DMS 273 (cell line): ENCODE data around the gene UBR2.
"Not testable (repeated sequence)": the region's sequence is repeated elsewhere in the genome, so short reads cannot be mapped to it uniquely, and the experiment has no call there.

Experiments used
- DNase-seq: peaks from one replicate; lab custom pipeline; 2025; ENCODE audit not compliant: unreplicated experiment; lab: John Stamatoyannopoulos, UW

Gene UBR2

DNA sequence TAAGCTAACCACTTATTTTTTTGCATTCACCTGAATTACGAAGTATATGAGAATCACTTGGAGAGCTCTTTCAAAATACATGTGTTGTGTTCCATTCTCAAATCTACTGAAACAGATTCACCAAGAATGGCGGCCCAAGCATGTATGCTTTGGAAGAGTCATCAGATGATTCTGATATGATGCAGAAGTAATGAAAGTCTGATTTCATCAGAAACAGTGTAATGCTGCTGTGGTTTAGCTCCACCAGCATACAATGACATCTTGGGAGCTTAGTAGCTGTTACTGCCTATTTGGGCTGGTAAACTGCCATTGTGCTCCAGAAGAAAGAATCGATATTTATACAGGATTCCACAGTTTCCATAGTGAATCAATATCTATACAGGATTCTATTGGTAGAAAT lies 52.9 kb downstream of the UBR2 start:
- no peak for DNase-seq

DNA sequence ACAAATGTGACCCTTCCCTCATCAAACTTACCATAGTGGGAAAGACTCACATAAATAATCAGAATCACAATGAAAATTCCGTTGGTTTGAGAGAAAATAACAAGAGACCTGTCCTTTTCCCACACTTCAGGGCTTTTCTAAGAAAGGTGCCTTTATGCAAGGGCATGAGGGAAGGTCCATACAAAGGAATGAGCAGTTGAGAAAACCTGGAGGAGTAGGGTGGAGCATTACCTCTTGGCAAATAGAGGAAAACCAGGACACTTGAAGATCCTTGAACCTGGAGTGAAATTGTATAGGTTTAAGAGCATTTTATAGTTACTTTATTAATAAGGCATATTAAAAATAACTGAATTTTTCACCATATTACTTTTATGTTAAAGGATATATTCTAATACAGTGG lies 54.3 kb downstream of the UBR2 start:
- DNase-seq, result no peak

DNA sequence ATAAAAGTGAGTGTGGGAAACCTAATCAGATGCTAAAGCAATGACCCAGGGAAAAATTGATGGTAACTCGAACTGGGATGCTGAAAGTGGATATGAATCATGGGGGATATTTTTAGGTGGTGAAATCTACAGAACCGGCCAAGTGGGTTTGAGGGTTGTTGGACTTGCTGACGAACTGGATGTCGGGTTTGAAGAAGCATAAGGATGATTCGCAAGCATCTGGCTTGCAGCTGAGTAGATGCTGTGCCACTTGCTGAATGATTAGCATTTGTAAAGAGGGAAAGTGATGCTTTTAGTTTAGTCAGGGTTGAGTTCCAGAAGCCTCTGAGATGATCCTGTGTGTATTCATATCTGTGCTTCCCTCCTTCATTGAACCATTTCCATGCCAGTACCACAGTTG lies 54.9 kb downstream of the UBR2 start:
- no peak for DNase-seq

DNA sequence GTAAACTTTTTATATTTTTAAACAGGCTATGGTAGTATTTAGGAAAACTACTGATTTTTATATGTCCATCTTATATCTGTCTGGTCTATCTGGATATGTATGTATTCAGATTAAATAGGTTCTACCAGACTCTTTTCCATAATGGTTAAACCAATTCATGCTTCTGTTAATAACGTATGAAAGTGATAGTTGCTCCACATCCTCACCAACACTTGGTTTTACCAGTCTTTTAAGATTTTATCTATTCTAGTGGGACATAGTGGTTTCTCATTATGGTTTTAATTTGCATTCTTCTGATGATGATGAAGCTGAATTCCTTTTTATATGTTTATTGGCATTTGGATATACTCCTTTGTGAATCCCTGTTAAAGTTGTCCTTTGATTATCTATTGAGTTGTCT lies 56.1 kb downstream of the UBR2 start:
- no peak for DNase-seq

DNA sequence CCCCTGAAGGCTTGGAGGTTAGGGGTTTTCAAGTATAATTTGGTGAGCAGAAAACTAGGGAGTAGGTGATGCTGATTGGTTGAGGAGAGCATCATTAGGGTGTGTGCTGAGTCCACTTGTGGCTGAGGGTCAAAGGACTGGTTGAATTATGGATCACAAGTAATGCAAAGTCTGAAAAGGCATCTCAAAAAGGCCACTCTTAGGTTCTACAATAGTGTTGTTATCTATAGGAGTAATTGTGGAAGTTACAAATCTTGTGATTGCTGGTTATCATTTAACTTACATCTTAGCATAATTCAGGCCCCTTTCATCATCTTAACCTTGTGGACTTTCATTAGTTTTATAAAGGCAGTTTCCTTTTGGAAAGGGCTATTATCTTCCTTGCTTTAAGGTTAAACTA lies 60.8 kb downstream of the UBR2 start:
- DNase-seq, result no peak

DNA sequence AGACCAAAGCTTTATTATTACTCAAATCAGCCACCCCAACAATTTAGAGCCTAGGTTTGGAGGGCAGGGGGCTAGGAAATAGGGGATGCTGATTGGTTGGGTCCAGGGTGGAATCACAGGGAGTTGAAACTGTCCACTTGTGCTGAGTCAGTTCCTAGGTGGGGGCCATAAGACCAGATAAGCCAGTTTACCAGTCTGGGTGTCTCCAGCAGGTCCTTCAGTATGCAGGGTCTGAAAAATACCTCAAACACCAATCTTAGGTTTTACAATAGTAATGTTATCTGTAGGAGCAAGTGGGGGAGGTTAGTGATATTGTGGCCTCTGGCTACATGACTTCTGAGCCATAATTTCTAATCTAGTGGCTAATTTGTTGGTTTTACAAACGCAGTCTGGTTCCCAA lies 63.2 kb downstream of the UBR2 start:
- no peak for DNase-seq

DNA sequence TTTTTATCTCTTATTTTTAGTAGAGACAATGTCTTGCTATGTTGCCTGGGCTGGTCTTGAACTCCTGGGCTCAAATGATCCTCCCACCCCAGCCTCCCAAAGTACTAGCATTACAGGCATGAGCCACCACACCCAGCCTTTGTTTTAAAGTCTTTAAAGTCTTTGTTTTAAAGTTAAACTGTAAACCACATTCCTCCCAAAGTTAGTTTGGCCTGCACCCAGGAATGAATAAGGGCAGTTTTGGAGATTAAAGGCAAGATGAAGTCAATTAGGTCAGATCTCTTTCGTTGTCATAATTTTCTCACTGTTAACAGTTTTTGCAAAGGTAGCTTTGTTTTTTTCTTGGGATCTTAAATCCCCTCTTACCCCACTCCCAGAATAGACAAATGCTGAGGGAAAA lies 63.8 kb downstream of the UBR2 start:
- DNase-seq, result no peak

DNA sequence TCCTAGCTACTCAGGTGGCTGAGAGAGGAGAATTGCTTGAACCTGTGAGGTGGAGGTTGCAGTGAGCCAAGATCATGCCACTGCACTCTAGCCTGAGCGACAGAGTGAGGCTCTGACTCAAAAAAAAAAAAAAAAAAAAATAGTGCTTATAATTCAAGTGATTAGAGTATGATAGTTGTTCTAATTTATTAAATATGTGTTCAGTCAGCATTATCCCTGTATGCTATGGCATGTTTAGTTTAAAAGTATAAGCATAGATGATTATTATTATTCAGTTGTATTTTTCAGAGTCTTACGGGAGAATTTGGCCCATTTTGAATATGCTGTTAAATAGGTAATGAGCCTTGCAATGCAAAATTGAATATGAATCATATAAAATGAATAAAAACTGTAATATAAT lies 64.8 kb downstream of the UBR2 start:
- no peak for DNase-seq

DNA sequence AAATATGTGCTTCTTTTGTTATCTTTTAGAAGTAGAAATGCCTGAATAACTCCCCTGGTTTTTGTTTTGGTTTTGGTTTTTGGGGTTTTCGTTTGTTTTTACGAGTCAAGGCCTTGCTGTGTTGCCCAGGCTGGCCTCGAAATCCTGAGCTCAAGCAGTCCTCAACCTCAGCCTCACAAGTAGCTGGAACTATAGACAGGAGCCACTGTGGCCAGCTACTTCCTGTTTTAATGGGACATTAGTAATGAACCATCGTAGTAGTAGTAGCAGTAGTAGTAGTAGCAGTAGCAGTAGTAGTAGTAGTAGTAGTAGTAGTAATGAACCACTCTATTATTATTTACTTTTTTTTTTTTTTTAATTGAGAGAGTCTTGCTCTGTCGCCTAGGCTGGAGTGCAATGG lies 66.0 kb downstream of the UBR2 start:
- no peak for DNase-seq

DNA sequence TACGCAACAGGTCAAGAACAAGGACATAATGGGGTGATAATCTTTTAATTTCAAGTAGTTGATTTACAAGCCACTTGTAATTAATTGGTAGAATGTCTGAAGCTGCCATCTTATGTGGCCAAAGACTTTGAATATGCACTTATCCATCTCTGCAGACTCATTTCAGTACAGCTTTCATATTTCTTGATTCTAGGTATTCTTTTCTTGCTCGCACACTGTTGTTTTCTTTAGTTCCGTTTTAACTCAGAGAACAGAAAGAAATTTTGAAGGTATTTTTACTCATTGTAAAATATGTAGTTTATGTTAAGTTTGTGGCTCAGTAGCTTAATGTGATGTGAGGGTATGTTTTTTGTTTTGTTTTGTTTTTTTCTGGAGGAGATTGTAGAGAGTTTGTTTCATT lies 73.9 kb downstream of the UBR2 start:
- no peak for DNase-seq

DNA sequence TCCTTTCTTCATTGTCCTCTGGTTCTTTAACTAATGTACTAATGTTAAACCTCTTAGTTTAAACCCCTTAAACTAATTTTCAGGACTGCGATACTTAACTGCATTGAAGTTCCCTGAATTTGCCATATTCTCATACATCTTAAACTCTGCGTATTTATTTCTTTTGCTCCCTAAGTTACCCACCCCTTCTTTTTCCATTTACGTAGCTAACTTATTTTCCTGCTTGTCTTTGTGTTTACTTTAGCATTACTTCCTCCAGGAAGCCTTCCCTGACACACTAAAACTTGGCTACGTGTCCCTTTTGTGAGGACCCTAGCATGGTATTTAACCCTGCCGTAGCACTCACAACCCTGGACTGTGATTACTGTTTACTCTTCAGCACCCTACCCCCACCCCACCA lies 79.0 kb downstream of the UBR2 start:
- DNase-seq, result no peak

DNA sequence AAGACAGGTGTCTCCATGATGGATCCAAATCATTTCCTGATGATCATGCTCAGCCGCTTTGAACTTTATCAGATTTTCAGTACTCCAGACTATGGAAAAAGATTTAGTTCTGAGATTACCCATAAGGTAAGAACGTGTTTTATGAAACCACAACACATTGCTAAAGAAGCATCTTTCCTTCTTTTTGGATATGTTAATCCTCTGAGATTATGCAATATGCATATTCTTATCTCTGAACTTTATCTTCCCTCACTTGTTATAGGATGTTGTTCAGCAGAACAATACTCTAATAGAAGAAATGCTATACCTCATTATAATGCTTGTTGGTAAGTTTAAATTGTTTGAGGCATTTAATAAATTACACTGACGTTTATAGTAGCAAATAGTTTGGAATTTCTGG lies 80.4 kb downstream of the UBR2 start:
- DNase-seq, result no peak

DNA sequence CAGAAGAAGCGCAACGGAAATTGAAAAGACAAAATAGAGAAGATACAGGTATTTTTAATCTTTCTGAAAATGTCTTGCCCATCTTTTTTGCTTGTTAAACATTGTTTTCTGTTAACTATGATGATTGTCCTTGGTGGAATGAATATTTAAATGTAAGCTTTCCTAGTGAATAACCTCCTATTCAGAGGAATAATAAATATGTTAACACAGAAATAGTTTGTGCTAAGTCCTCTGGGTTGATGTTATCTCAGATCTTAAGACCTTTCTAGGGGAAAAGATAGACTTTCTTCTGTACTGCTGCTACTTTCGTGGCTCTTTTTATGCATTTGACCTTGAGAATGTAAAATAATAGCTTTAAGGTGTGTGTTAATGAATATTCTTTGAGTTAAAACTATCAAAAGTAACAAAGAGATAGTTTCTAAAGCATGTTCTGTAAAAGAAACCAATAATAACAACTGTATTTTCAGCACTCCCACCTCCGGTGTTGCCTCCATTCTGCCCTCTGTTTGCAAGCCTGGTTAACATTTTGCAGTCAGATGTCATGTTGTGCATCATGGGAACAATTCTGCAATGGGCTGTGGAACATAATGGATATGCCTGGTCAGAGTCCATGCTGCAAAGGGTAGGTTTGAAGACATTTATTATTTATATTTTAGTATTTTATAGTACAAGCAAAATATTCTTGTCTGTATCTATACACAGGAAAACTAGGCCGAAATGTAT lies 88.4 kb downstream of the UBR2 start:
- DNase-seq, result no peak

DNA sequence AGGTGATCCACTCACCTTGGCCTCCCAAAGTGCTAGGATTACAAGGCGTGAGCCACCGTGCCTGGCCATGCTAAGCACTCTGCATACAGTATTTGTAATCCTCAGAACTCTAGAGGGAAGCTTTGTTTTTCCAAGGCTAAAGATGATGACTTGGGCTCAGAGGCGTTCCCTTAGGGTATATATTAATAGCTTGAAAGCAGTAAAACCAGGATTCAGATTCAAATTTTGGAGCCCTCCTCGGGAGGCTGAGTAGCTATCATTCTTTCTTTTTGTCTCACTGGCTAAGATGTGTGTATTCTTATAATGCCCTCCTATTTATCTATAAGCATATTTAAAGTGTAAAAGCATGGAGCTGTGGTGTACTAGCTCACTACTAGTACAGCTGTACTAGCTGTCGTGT lies 90.0 kb downstream of the UBR2 start:
- DNase-seq, result no peak

DNA sequence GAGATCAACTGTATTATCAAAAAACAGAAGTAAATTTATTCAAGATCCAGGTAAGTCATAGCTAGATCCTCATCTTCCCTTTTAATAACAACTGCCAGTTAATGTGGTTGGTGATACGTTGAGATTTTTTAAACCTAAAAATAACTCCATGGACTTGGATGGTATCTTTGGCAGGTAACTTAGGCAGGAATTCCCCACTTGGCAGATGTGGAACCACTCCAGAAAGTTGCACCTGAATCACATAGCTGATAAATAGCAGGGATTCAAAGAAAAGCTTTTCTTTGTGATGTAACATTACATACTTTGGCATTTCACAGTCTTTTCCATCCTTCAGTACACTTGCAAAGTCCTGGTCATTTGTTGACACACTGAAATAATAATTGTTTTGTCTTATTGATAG lies 96.0 kb downstream of the UBR2 start:
- DNase-seq, result no peak

DNA sequence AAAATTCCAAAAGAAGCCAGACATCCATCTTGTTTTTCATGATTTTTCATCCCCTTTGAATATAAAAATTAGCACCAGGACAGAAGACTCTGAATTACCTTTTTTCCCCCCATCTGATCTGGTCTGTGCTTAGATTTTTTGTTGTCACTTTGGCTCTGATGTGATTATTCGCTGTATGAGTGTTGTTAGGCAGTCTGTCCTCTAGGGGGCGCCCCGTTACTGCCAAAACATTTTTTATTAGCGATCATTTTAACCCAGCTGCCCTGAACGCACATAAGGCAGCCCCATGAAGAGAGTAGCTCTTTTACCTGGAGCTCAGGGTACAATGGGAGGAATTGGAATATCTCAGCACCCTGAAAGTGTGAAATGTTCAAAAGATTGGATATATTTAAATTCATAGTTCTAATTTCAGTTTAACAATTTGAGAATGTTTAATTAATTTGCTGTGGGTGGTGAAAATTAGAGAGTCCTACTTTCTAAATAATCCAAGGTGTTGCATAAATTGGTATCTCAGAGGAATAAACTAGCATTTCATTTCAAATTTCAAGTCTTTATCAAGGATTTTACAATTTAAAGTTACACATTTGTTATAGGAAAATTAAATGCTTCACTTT lies 97.8 kb downstream of the UBR2 start:
- DNase-seq, result peak; percentile 82

DNA sequence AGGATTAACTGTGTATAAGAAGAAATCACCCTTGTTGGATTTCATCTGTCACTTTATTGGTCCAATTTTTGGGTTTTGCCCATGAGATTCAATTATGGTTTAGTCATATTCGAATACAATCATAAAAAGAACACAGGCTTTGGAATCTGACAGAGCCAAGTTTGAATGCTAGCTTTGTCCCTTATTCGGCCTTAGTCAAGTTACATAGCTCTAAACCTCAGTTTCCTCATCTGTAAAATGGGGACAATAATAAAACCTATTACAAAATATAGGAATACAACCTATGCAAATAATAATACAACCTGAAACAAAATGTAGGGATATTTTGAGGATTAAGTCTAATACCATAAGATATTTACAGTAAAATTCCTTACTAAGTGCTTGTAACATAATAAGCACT lies 100.9 kb downstream of the UBR2 start:
- DNase-seq, result no peak

DNA sequence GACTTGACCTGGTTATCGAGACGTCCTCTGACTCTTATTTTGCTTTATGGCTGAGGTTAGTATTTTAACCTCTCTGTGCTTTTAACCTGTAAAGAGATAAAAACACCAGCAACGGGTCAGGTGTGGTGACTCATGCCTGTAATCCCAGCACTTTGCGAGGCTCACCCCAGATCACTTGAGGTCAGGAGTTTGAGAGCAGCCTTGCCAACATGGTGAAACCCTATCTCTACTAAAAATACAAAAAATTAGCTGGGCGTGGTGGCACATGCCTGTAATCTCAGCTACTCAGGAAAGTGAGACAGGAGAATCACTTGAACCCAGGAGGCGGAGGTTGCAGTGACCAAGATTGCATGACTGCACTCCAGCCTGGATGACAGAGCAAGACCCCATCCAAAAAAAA lies 110.5 kb downstream of the UBR2 start:
- not testable (repeated sequence) for DNase-seq

DNA sequence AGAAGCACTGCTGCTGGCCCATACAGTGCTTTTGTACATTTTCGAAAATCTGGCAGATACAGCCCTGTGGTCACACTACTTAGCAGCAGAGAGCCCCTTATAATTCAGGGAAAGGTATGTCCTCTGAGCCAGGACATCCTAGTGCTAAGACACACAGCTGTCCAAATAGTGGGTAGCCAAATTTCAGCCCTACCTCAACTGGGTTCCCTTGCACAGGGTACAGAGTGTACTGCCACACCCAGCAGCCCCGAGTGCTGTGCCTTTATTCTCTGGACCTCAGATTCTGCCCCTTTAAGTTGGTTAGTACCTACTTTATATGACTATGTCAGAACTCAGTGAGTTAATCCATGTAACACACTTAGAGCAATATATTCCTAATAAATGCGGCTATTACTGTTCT lies 111.0 kb downstream of the UBR2 start:
- no peak for DNase-seq

DNA sequence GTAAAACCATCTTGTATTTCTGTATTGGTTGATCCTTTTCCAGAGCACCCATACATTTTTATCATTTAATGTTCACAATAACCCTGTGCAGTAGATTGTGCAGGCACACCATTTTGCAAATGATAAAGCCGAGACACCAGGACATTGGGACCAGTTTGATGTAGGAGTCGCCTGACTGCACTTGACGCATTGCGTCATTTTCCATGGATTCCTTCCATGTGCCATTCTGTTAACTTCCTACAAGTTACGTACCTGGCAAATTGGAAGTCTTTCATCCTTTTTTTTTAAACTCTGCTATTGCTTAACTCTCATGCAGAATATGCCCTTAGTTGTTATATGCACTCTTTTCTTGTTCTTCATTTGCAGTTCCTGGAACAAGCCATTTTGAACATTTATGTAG lies 115.5 kb downstream of the UBR2 start:
- no peak for DNase-seq

DNA sequence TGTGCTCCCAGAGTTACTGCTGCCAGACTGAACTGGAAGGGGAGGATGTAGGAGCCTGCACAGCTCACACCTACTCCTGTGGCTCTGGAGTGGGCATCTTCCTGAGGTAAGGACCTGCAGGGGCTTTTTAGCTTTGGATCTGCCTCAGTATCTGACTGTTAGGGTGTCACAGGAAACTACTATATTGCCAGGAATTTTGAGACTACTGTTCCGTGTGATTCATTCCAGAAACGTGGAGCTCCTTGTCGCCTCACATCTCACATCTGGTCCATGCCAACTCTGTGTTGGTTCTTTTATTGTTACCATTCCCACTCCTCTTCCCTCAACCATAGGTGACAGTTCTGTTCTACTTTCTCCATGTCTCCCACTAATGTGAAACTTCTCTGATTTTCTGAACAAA lies 124.5 kb downstream of the UBR2 start:
- DNase-seq, result no peak

DNA sequence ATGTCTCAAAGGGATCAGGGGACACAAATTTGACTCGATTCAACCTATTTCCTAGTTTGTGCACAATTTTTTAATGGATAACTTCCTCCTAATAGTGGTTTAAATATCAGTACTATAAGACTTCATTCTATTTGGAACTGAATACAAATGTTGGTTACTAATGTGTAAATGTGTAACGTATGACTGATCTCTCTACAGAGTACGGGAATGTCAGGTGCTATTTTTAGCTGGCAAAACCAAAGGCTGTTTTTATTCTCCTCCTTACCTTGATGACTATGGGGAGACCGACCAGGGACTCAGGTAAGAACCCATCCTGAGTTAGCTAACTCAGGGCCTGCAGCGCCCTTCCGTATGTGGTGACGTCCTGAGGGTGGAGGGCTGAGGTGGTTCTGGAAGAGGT lies 125.5 kb downstream of the UBR2 start:
- DNase-seq, result no peak

DNA sequence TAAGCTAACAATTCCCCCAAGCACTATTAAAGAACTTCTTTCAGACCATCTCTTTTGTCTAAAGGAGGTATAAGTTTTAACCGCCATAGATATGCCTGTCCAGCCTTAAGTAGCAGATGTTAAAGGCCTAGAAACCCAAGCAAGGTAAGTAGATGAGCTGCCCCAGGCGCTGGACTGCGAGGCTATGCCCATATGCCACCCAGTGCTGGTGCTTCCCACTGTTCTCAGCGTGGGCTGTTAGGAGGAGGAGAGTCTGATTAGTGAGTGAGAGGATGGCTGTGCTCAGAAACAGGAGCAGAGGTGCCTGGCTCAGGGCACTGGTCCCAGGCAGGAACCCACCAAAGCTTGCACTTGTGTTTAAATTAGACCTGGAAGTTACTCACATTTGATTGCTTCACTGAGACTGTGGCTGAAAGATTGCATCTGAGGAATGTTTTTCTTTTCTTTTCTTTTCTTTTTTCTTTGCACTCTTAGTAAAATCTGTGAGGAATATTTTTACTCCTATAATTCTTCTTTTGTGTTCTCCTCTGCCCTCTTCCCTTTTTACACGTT lies 126.4 kb downstream of the UBR2 start:
- no peak for DNase-seq
